Esophagus (tissue), 2 donors: ENCODE data around the gene GRIA3. TPM values are rescaled to one million over a fixed set of nuclear protein-coding genes. Genes with fewer than 3 reads are reported as not detected.

Experiments used
- H3K27ac ChIP-seq, 2 donors: one replicate each; pipeline ENCODE4 v1.5.1; 2013; ENCODE audit warnings: low read depth in 2 of 2, mild to moderate bottlenecking in 2 of 2, inconsistent platforms in 1 of 2, low read length in 1 of 2, moderate library complexity in 1 of 2
- H3K27me3 ChIP-seq, 2 donors: one replicate each; pipeline ENCODE4 v1.6.1; 2013; ENCODE audit warnings: low read length in 2 of 2, control low read depth in 1 of 2, mild to moderate bottlenecking in 1 of 2; ENCODE audit not compliant: insufficient read depth in 2 of 2, control insufficient read depth in 1 of 2
- H3K36me3 ChIP-seq, 2 donors: one replicate each; pipeline ENCODE4 v1.6.1; 2013; ENCODE audit warnings: low read length in 1 of 2; ENCODE audit not compliant: control insufficient read depth in 2 of 2, insufficient read depth in 2 of 2
- H3K4me1 ChIP-seq, 2 donors: one replicate each; pipeline ENCODE4 v1.6.1; 2013; ENCODE audit warnings: low read length in 1 of 2; ENCODE audit not compliant: control insufficient read depth in 2 of 2, insufficient read depth in 2 of 2
- H3K4me3 ChIP-seq, 2 donors: one replicate each; pipeline ENCODE4 v1.5.1; 2013; ENCODE audit warnings: low read length in 2 of 2, mild to moderate bottlenecking in 2 of 2, low read depth in 1 of 2, moderate library complexity in 1 of 2
- H3K9me3 ChIP-seq, 2 donors: one replicate each; pipeline ENCODE4 v1.6.1; 2013; ENCODE audit warnings: mild to moderate bottlenecking in 2 of 2, low read depth in 1 of 2, low read length in 1 of 2, moderate library complexity in 1 of 2; ENCODE audit not compliant: control insufficient read depth in 2 of 2, insufficient read depth in 1 of 2
- WGBS, 2 donors: extraction: QIAGEN DNeasy Blood & Tissue Kit; methylation state at CpG; one replicate each; pipeline ENCODE4 v1.1.7; 2013; 5-methylcytosine and 5-hydroxymethylcytosine counted together
- polyA plus RNA-seq, 2 donors: library from polyadenylated mRNA; stranded (reverse); fragments of 200-250 nt; gene quantifications; one replicate each; pipeline ENCODE4 v1.2.3, GENCODE V29; 2013
- donor health status: healthy with polysubstance abuse.
- donor health status: Bipolar disorder and iron deficiency.

Gene GRIA3
- polyA plus RNA-seq, 2 donors: 0.05 TPM; not detected in 1

DNA sequence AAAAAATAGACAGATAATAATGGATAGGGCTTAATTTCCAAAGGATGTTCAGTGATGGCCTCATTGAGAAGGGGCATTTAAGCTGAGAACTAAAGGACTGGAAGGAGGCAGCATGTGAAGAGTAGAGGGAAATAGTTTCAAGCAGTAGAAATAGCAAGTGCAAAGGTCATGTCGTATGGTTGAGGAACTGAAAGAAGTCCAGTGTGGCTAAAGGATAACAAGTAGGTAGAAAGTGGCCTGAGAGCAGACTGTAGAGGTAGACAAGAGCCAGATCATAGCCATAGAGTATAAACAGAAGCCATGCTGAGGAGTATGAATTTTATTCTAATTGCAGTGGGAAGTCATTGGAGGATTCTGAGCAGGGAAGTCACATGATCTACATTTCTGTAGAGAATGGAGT lies 72.3 kb downstream of the GRIA3 start:
- H3K27ac ChIP-seq: no peak overlapping the region
- H3K4me3 ChIP-seq: no peak overlapping the region
- H3K4me1 ChIP-seq: no peaks in the 10 kb centered on the region
- H3K36me3 ChIP-seq: no peaks in the 10 kb centered on the region
- H3K27me3 ChIP-seq: no peaks in the 10 kb centered on the region
- WGBS, 2 donors: 64 to 78% methylated on average over 1 of the region's 1 CpG
- H3K9me3 ChIP-seq: no peaks in the 10 kb centered on the region

DNA sequence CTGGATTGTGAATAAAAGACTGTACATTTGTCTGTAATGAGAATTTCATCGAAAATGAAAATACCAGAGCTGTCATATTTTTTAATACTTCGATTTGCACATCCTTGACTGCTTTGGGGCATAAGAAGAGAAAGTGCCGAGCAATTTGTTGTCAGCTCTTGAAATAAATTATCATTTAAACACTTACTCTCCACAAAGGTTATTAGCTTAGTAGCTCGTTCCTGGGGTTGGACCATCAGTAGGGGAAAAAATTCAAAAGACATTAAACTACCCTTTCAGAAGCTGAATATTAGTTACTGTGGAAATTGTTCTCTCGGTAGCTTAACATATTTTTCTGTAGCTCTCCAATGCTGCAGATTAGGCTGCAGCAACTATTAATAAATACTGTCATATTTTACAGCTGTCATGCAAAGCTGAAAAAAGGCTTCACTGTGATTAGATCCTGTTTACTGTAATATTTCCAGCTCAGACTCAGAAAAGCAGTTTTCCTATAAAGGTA lies 76.9 kb downstream of the GRIA3 start:
- WGBS, 2 donors: 58 to 61% methylated on average over 5 of the region's 5 CpGs
- H3K4me3 ChIP-seq: no peak overlapping the region
- H3K4me1 ChIP-seq: no peaks in the 10 kb centered on the region
- H3K9me3 ChIP-seq: no peaks in the 10 kb centered on the region
- H3K36me3 ChIP-seq: no peaks in the 10 kb centered on the region
- no peaks in the 10 kb centered on the region for H3K27me3 ChIP-seq
- no peak overlapping the region for H3K27ac ChIP-seq

DNA sequence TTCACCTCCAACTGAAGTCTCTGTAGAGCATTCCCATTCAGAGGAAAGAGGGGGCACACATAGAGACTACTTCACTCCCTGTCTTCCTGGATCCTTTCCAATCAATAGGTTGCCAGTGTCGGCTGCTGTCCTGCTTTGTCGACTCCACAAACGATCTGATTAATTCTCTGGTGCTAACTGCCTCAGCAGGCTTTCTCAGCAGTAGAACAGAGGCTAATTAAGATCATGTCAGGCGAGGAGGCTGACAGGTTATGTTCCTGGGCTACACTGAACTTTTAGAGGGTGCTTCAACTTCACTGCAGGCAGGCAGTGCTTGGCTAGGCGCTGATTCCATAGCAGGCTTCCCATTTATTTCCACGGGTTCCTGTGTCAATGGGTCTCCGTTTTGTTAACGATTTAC lies 79.2 kb downstream of the GRIA3 start:
- H3K4me3 ChIP-seq: no peak overlapping the region
- WGBS, 2 donors: 34 to 56% methylated on average over 8 of the region's 8 CpGs
- no peaks in the 10 kb centered on the region for H3K27me3 ChIP-seq
- H3K9me3 ChIP-seq: no peaks in the 10 kb centered on the region
- no peak overlapping the region for H3K27ac ChIP-seq
- H3K4me1 ChIP-seq: no peaks in the 10 kb centered on the region
- no peaks in the 10 kb centered on the region for H3K36me3 ChIP-seq

DNA sequence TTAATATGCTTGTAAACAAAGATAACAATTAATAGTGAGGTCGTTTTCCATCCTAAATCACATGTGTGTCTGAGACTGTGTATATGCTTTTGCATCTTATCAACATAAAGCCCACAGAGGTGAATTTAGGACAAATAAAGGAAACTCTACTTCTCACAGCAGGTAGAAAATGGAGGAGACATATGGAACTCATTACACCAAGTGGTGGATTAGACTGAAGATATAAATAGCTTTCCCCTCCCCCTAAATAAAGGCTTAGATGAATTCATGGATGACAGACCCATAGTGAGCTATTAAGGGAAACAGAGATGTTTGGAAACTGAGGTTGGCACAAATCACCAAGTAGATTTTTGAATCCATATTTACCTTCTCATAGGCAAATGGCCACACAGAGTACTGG lies 79.7 kb downstream of the GRIA3 start:
- Histone ChIP-seq H3K27ac (no peak overlapping the region), H3K36me3 (no peaks in the 10 kb centered on the region), H3K9me3 (no peaks in the 10 kb centered on the region), H3K4me3 (no peak overlapping the region), H3K27me3 (no peaks in the 10 kb centered on the region), H3K4me1 (no peaks in the 10 kb centered on the region)
- 17 to 39% methylated on average over 1 of the region's 1 CpG for WGBS, 2 donors

DNA sequence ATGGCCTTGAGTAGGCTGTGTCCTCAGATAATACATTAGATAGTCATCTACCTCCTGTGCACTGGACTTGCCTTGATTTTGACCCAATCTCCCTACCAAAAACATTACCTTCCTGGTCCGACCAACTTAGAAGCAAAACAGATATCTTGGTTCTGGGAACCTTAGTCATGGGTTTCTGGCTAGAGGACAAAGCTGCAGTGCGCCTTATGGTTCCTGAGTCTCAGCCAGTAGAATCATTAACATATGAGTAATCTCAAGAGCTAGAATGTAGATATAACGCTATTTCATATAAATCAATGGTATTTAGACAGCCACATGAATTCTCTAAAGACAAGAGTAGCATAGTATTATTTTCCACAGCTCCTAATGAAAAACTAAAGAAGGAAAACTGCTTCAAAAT lies 83.1 kb downstream of the GRIA3 start:
- Histone ChIP-seq H3K36me3 (no peaks in the 10 kb centered on the region), H3K27ac (no peak overlapping the region), H3K27me3 (no peaks in the 10 kb centered on the region), H3K4me1 (no peaks in the 10 kb centered on the region), H3K4me3 (no peak overlapping the region), H3K9me3 (no peaks in the 10 kb centered on the region)
- WGBS, 2 donors: 61 to 62% methylated on average over 3 of the region's 3 CpGs

DNA sequence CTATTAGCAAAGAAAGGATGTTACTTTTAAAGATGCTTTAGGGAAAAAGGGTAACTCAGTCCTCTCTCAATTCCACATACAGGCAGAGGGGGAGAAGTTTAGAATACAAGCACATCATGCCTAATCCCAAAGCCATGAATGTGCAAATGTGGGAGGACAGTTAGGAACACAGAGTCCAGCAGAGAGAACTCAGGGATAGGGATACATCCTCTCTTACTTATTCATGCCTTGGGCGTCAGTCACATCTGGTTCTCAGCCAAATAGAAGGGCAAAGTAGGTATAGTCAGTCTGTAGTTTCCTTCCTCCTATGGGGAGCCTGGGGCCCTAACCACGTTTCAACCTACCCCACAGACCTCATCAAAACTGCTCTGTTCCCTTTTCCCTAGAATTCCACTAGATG lies 87.8 kb downstream of the GRIA3 start:
- no peaks in the 10 kb centered on the region for H3K27me3 ChIP-seq
- no peaks in the 10 kb centered on the region for H3K36me3 ChIP-seq
- H3K4me3 ChIP-seq: no peak overlapping the region
- no peaks in the 10 kb centered on the region for H3K4me1 ChIP-seq
- no peaks in the 10 kb centered on the region for H3K9me3 ChIP-seq
- WGBS, 2 donors: 42 to 61% methylated on average over 2 of the region's 2 CpGs
- H3K27ac ChIP-seq: no peak overlapping the region

DNA sequence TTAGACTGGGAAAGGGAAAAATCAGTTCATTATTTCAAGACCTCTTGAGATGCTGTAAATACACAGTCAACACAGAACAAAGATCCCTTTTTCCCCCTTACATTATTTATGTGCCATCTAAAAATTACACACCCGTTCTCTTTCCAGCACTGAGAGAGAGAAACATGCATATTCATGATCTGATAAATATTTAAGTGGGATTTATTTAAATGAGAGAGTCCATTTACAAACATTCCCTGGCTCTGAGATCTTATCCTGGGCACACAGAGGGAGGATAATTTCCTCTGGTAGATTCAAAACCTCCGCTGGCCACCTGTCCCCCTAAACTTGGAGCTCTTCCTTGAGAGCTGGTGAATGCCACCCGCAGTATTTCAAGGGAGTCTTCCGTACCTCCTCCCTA lies 88.6 kb downstream of the GRIA3 start:
- Histone ChIP-seq H3K4me3 (no peak overlapping the region), H3K4me1 (no peaks in the 10 kb centered on the region), H3K9me3 (no peaks in the 10 kb centered on the region), H3K27ac (no peak overlapping the region), H3K36me3 (no peaks in the 10 kb centered on the region), H3K27me3 (no peaks in the 10 kb centered on the region)
- WGBS, 2 donors: 76 to 90% methylated on average over 4 of the region's 4 CpGs

DNA sequence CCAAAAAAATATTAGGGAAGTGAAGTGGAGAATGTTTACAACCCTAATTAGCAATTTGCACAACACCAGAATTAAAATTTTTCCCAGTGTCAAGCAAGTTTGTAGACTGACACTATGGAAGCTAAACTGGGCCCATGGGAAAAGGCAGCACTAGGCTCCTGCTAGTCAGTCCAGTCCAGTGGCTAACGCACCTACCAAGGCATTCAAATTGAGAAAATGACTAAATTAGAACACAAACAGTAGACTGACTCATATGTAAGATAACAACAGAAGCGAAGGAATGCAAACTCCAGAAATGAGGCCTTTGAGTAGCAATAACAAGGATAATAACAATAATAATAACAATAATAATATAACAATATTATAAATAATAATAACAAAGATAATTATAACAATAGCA lies 90.7 kb downstream of the GRIA3 start:
- no peak overlapping the region for H3K27ac ChIP-seq
- H3K27me3 ChIP-seq: no peaks in the 10 kb centered on the region
- H3K4me1 ChIP-seq: no peaks in the 10 kb centered on the region
- H3K4me3 ChIP-seq: no peak overlapping the region
- no peaks in the 10 kb centered on the region for H3K36me3 ChIP-seq
- 79 to 97% methylated on average over 2 of the region's 2 CpGs for WGBS, 2 donors
- H3K9me3 ChIP-seq: no peaks in the 10 kb centered on the region

DNA sequence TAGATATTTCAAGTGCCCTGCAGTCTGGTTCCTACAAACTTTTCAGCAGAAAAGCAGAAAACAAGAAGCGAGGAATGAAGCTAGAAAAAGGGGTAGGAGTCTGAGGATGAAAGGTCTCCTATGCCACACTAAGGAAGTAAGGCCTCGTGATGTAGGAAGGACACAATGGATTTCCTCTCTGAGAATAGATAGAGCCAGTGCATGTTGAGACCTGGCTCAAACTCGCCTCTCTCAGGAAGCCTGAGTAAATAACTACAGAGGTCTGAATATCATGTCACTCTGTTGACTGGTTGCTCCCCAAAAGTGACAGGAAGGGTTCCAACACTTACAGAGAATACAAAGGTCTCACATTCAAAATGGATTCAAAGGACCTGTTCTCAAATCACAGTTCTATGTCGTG lies 93.3 kb downstream of the GRIA3 start:
- 43 to 49% methylated on average over 4 of the region's 4 CpGs for WGBS, 2 donors
- Histone ChIP-seq H3K36me3 (no peaks in the 10 kb centered on the region), H3K9me3 (no peaks in the 10 kb centered on the region), H3K27me3 (no peaks in the 10 kb centered on the region), H3K4me1 (no peaks in the 10 kb centered on the region), H3K27ac (no peak overlapping the region), H3K4me3 (no peak overlapping the region)

DNA sequence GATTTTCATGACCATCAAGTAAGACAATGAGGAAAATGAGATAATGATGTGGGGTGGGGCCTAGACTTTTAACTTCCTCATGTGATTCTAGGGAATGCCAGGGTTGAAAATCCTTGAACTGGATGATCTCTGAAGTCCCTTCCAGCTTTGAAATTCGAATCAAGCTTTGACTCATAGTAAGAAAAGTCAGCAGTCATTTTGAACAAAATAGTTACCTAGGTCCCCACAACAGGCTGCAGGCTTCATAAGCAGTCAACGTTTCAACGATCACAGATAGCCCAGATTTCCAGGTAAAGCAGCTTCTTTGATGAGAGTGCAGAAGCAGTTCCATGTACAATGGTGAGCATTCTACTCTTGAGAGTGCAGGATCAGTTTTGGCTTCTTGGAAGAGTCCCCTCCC lies 93.7 kb downstream of the GRIA3 start:
- Histone ChIP-seq H3K36me3 (no peaks in the 10 kb centered on the region), H3K27me3 (no peaks in the 10 kb centered on the region), H3K4me3 (no peak overlapping the region), H3K27ac (no peak overlapping the region), H3K4me1 (no peaks in the 10 kb centered on the region), H3K9me3 (no peaks in the 10 kb centered on the region)
- WGBS, 2 donors: 61% methylated on average over 3 of the region's 3 CpGs
